ENCODE measurements around the gene BUD13.

DNA sequence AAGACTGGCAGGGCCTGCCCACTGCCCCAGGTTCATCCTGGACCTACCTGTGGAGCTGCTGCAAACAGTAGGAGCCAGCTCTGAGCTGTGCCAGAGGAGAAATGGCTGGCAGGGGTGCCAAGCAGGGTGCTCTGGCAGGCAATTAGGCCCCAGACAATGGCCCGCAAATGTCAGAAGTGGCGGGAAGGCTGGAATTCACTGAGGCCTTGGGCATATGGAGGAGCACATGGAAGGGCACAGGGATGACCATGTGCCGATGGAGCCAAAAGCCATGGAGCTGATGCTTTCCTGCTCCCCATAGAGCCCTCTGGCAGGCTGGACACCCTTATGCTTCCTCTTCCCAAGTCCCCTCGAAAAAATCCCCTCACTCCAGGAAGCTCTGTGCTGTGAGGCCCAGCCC, 62.0 kb downstream of the BUD13 start:
- TF ChIP-seq, protein P1, sequence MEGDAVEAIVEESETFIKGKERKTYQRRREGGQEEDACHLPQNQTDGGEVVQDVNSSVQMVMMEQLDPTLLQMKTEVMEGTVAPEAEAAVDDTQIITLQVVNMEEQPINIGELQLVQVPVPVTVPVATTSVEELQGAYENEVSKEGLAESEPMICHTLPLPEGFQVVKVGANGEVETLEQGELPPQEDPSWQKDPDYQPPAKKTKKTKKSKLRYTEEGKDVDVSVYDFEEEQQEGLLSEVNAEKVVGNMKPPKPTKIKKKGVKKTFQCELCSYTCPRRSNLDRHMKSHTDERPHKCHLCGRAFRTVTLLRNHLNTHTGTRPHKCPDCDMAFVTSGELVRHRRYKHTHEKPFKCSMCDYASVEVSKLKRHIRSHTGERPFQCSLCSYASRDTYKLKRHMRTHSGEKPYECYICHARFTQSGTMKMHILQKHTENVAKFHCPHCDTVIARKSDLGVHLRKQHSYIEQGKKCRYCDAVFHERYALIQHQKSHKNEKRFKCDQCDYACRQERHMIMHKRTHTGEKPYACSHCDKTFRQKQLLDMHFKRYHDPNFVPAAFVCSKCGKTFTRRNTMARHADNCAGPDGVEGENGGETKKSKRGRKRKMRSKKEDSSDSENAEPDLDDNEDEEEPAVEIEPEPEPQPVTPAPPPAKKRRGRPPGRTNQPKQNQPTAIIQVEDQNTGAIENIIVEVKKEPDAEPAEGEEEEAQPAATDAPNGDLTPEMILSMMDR (IDR thresholded peaks at IDR 0.05 in 8 of 11, conservative IDR thresholded peaks at IDR 0.05 in 3 of 11) = no peak
- TF ChIP-seq POLR2AphosphoS5 (IDR thresholded peaks at IDR 0.05) (no peak), POLR2A (IDR thresholded peaks at IDR 0.05) (no peak)
